Stimulated activated effector memory CD8-positive, alpha-beta T cell treated with anti-CD3 and anti-CD28 coated beads, Interleukin-12 subunit alpha, Interleukin-12 subunit beta, amount 100 ng/mL, for 72 hours (primary cell): ENCODE data around the gene TRMT2A.

ENCODE experiments used
- ATAC-seq: fragments of 150-1000 bp; cut with Tn5 transposase; 2 replicates; pipeline ENCODE4 v1.10.0; 2021
- DNase-seq, 2 donors: peaks; one replicate each; pipeline ENCODE4 v3.0.0; 2021 to 2022; ENCODE audit warnings: low spot score in 2 of 2
- H3K27ac Mint-ChIP-seq: one replicate; pipeline ENCODE4 v1.8.0; 2022; ENCODE audit warnings: mild to moderate bottlenecking, mixed read lengths
- H3K36me3 Mint-ChIP-seq: one replicate; pipeline ENCODE4 v1.8.0; 2022; ENCODE audit warnings: mild to moderate bottlenecking, mixed read lengths
- H3K4me1 Mint-ChIP-seq: one replicate; pipeline ENCODE4 v1.8.0; 2022; ENCODE audit warnings: mixed read lengths
- H3K4me3 Mint-ChIP-seq: one replicate; pipeline ENCODE4 v1.8.0; 2022; ENCODE audit warnings: mild to moderate bottlenecking, mixed read lengths
- H3K9me3 Mint-ChIP-seq: one replicate; pipeline ENCODE4 v1.8.0; 2022; ENCODE audit warnings: mixed read lengths

Gene TRMT2A

GRCh38 chr22:20065896-20066616 is 51.0 kb downstream of the TRMT2A start:
- no peak overlapping the region for H3K27ac Mint-ChIP-seq
- DNase-seq (no peak), ATAC-seq (no peak)
- no peaks in the 10 kb centered on the region for H3K4me1 Mint-ChIP-seq
- H3K36me3 Mint-ChIP-seq = peaks cover 13% of the 10 kb centered on the region
- H3K4me3 Mint-ChIP-seq = no peak overlapping the region
- H3K9me3 Mint-ChIP-seq = no peaks in the 10 kb centered on the region

GRCh38 chr22:20064545-20065262 is 52.3 kb downstream of the TRMT2A start:
- DNase-seq (no peak), ATAC-seq (no peak)
- Mint-ChIP-seq H3K36me3 (peaks cover 13% of the 10 kb centered on the region), H3K4me3 (no peak overlapping the region), H3K4me1 (peaks cover under 1% of the 10 kb centered on the region), H3K27ac (no peak overlapping the region), H3K9me3 (no peaks in the 10 kb centered on the region)

- no peak overlapping the region for H3K27ac Mint-ChIP-seq
- ATAC-seq (no peak), DNase-seq (no peak)
- H3K4me3 Mint-ChIP-seq = no peak overlapping the region
- no peaks in the 10 kb centered on the region for H3K9me3 Mint-ChIP-seq
- H3K36me3 Mint-ChIP-seq = peaks cover 13% of the 10 kb centered on the region
- H3K4me1 Mint-ChIP-seq = peaks cover 6% of the 10 kb centered on the region
These were observed 52.9 kb downstream of the TRMT2A start for GRCh38 chr22:20064140-20064480.

- Mint-ChIP-seq H3K9me3 (no peaks in the 10 kb centered on the region), H3K4me1 (peaks cover 12% of the 10 kb centered on the region), H3K36me3 (peaks cover 15% of the 10 kb centered on the region), H3K27ac (no peak overlapping the region), H3K4me3 (no peak overlapping the region)
- DNase-seq (no peak), ATAC-seq (no peak)
These were observed 53.5 kb downstream of the TRMT2A start for GRCh38 chr22:20063271-20064139.

GRCh38 chr22:20062766-20063083 is 54.3 kb downstream of the TRMT2A start:
- DNase-seq (no peak), ATAC-seq (no peak)
- no peaks in the 10 kb centered on the region for H3K9me3 Mint-ChIP-seq
- H3K4me3 Mint-ChIP-seq = no peak overlapping the region
- peaks cover 12% of the 10 kb centered on the region for H3K4me1 Mint-ChIP-seq
- H3K36me3 Mint-ChIP-seq = peaks cover 23% of the 10 kb centered on the region
- H3K27ac Mint-ChIP-seq = no peak overlapping the region

- DNase-seq = no peak
- H3K4me1 Mint-ChIP-seq = peaks cover 12% of the 10 kb centered on the region
- ATAC-seq = no peak
- H3K27ac Mint-ChIP-seq = no peak overlapping the region
- H3K36me3 Mint-ChIP-seq = peaks cover 23% of the 10 kb centered on the region
- no peak overlapping the region for H3K4me3 Mint-ChIP-seq
- no peaks in the 10 kb centered on the region for H3K9me3 Mint-ChIP-seq
These were observed 54.8 kb downstream of the TRMT2A start for GRCh38 chr22:20062043-20062765.
